GM23338 (cell line): ENCODE results near the gene ADGRB3. TPM values are rescaled to one million over a fixed set of nuclear protein-coding genes. Genes with fewer than 3 reads are reported as not detected.

Experiments used
- ATAC-seq: fragments of 200-7000 bp; cut with Tn5 transposase; 3 replicates; pipeline ENCODE4 v1.9.1; 2020
- DNase-seq: peaks from one replicate; pipeline ENCODE4 v3.0.0-alpha.2; 2015; ENCODE audit warnings: low spot score
- H2AFZ ChIP-seq: fragments of 200-600 bp; sonication (generic); 2 replicates; pipeline ENCODE4 v1.8.0; 2016; ENCODE audit warnings: antibody characterized with exemption, mild to moderate bottlenecking, moderate library complexity
- H3F3A ChIP-seq: fragments of 200-600 bp; sonication (generic); replicated peaks from 2 replicates; pipeline ENCODE4 v1.8.0; 2017; ENCODE audit warnings: antibody characterized with exemption, mixed run types, low read depth
- H3K27ac ChIP-seq: fragments of 200-600 bp; sonication (generic); 2 replicates; pipeline ENCODE4 v1.6.1; 2016; ENCODE audit warnings: low read depth
- H3K27me3 ChIP-seq: fragments of 200-600 bp; sonication (generic); 2 replicates; pipeline ENCODE4 v1.8.0; 2016; ENCODE audit warnings: mild to moderate bottlenecking, mixed run types, moderate library complexity; ENCODE audit not compliant: insufficient read depth
- H3K36me3 ChIP-seq: fragments of 200-600 bp; sonication (generic); 2 replicates; pipeline ENCODE4 v1.8.0; 2016; ENCODE audit warnings: mild to moderate bottlenecking; ENCODE audit not compliant: insufficient read depth
- H3K4me1 ChIP-seq: fragments of 200-600 bp; sonication (generic); 2 replicates; pipeline ENCODE4 v1.8.0; 2016; ENCODE audit warnings: mild to moderate bottlenecking, moderate library complexity; ENCODE audit not compliant: insufficient read depth
- H3K4me2 ChIP-seq: fragments of 200-600 bp; sonication (generic); 2 replicates; pipeline ENCODE4 v1.7.1; 2017; ENCODE audit warnings: mixed run types
- H3K4me3 ChIP-seq: fragments of 200-600 bp; sonication (generic); 2 replicates; pipeline ENCODE4 v1.6.1; 2016; ENCODE audit warnings: mixed run types
- H3K79me2 ChIP-seq: fragments of 200-600 bp; sonication (generic); replicated peaks from 2 replicates; pipeline ENCODE4 v1.8.0; 2017; ENCODE audit warnings: mild to moderate bottlenecking; ENCODE audit not compliant: insufficient read depth
- H3K9me2 ChIP-seq: fragments of 200-600 bp; sonication (generic); 2 replicates; pipeline ENCODE4 v1.8.0; 2017; ENCODE audit not compliant: insufficient read depth
- H4K20me1 ChIP-seq: fragments of 200-600 bp; sonication (generic); replicated peaks from 2 replicates; pipeline ENCODE4 v1.8.0; 2017; ENCODE audit warnings: mild to moderate bottlenecking; ENCODE audit not compliant: insufficient read depth
- H3K27ac Mint-ChIP-seq: 2 replicates; pipeline ENCODE4 v1.8.0; 2020; ENCODE audit warnings: inconsistent platforms, mild to moderate bottlenecking, moderate library complexity, mixed read lengths
- H3K27me3 Mint-ChIP-seq: 3 replicates; pipeline ENCODE4 v1.8.0; 2022; ENCODE audit warnings: low read depth, mild to moderate bottlenecking, moderate library complexity, mixed read lengths, inconsistent platforms; ENCODE audit not compliant: insufficient read depth, poor library complexity
- H3K36me3 Mint-ChIP-seq: 3 replicates; pipeline ENCODE4 v1.8.0; 2021; ENCODE audit warnings: low read depth, mild to moderate bottlenecking, inconsistent platforms, moderate library complexity, mixed read lengths
- H3K4me1 Mint-ChIP-seq: 3 replicates; pipeline ENCODE4 v1.8.0; 2020; ENCODE audit warnings: mild to moderate bottlenecking, inconsistent platforms, mixed read lengths
- H3K4me3 Mint-ChIP-seq: 3 replicates; pipeline ENCODE4 v1.8.0; 2021; ENCODE audit warnings: moderate library complexity, mild to moderate bottlenecking, inconsistent platforms, mixed read lengths
- H3K9me3 Mint-ChIP-seq: 3 replicates; pipeline ENCODE4 v1.8.0; 2020; ENCODE audit warnings: moderate library complexity, mild to moderate bottlenecking, inconsistent platforms, mixed read lengths
- CREB1 ChIP-seq: fragments of 250-450 bp; sonication (Bioruptor Pico); IDR thresholded peaks from 2 replicates; pipeline ENCODE4 v1.5.0; 2020; ENCODE audit warnings: low read depth, mild to moderate bottlenecking, moderate library complexity
- CTCF ChIP-seq, 2 experiments: fragments of 200-600 bp in 1 of 2; sonication (generic) in 1 of 2; conservative IDR thresholded peaks; 2 replicates each; pipeline versions ENCODE4 v1.5.1 to v1.6.1; 2016 to 2017; ENCODE audit warnings: antibody characterized with exemption in 2 of 2, low read depth in 2 of 2, mild to moderate bottlenecking in 2 of 2, moderate library complexity in 1 of 2
- JUNB ChIP-seq: IDR thresholded peaks from one replicate; pipeline ENCODE4 v1.6.1; 2016; ENCODE audit warnings: antibody characterized with exemption; ENCODE audit not compliant: unreplicated experiment
- NANOG ChIP-seq: IDR thresholded peaks from 2 replicates; pipeline ENCODE4 v1.6.1; 2016; ENCODE audit warnings: antibody characterized with exemption, borderline replicate concordance
- REST ChIP-seq: IDR thresholded peaks from one replicate; pipeline ENCODE4 v1.6.1; 2018; ENCODE audit warnings: antibody characterized with exemption; ENCODE audit not compliant: unreplicated experiment
- ZNF114 ChIP-seq: fragments of 250-450 bp; sonication (Bioruptor Pico); IDR thresholded peaks from 2 replicates; pipeline ENCODE4 v1.5.0; 2020; ENCODE audit warnings: mild to moderate bottlenecking, moderate library complexity
- ZNF331 ChIP-seq: fragments of 250-450 bp; sonication (Bioruptor Pico); IDR thresholded peaks from 2 replicates; pipeline ENCODE4 v1.5.0; 2020; ENCODE audit warnings: low read depth, mild to moderate bottlenecking, moderate library complexity
- polyA plus RNA-seq: library from polyadenylated mRNA; unstranded; fragments of >200 nt; fragmentation: Nextera tagmentation; extraction: Ambion mirVana; gene quantifications from 2 replicates; pipeline ENCODE4 v1.2.1, GENCODE V29; 2016
- total RNA-seq: library from RNA; depleted of rRNA; stranded (reverse); fragments of >200 nt; shearing (Covaris generic); gene quantifications from 2 replicates; pipeline ENCODE4 v1.2.3, GENCODE V29; 2014
- TF ChIP-seq, protein P1 (sequence below): fragments of 250-450 bp; sonication (Bioruptor Pico); IDR thresholded peaks from 2 replicates; pipeline ENCODE4 v1.5.0; 2020; ENCODE audit warnings: mild to moderate bottlenecking, moderate library complexity

The ADGRB3 gene
- total and polyA plus RNA-seq, 2 experiments from 2014 or later = 0.92 to 4.0 TPM

- no peak overlapping the region for H3K27ac Mint-ChIP-seq
- Histone ChIP-seq H3K36me3 (no peaks in the 10 kb centered on the region), H3K4me1 (no peaks in the 10 kb centered on the region), H3K9me2 (no peaks in the 10 kb centered on the region), H3K4me3 (no peak overlapping the region), H3K4me2 (no peak overlapping the region), H3K79me2 (no peaks in the 10 kb centered on the region), H3K27me3 (no peaks in the 10 kb centered on the region), H2AFZ (no peak overlapping the region), H3F3A (no peaks in the 10 kb centered on the region), H4K20me1 (no peaks in the 10 kb centered on the region), H3K27ac (no peak overlapping the region)
- H3K27me3 Mint-ChIP-seq = no peaks in the 10 kb centered on the region
- H3K4me1 Mint-ChIP-seq = peaks cover 3% of the 10 kb centered on the region; the same call in 1 of the 3 replicates
- no peak for TF ChIP-seq JUNB
- no peak for TF ChIP-seq REST
- TF ChIP-seq CREB1 = no peak
- no peak for TF ChIP-seq ZNF114 (CRISPR knock-in tag)
- TF ChIP-seq, protein P1, sequence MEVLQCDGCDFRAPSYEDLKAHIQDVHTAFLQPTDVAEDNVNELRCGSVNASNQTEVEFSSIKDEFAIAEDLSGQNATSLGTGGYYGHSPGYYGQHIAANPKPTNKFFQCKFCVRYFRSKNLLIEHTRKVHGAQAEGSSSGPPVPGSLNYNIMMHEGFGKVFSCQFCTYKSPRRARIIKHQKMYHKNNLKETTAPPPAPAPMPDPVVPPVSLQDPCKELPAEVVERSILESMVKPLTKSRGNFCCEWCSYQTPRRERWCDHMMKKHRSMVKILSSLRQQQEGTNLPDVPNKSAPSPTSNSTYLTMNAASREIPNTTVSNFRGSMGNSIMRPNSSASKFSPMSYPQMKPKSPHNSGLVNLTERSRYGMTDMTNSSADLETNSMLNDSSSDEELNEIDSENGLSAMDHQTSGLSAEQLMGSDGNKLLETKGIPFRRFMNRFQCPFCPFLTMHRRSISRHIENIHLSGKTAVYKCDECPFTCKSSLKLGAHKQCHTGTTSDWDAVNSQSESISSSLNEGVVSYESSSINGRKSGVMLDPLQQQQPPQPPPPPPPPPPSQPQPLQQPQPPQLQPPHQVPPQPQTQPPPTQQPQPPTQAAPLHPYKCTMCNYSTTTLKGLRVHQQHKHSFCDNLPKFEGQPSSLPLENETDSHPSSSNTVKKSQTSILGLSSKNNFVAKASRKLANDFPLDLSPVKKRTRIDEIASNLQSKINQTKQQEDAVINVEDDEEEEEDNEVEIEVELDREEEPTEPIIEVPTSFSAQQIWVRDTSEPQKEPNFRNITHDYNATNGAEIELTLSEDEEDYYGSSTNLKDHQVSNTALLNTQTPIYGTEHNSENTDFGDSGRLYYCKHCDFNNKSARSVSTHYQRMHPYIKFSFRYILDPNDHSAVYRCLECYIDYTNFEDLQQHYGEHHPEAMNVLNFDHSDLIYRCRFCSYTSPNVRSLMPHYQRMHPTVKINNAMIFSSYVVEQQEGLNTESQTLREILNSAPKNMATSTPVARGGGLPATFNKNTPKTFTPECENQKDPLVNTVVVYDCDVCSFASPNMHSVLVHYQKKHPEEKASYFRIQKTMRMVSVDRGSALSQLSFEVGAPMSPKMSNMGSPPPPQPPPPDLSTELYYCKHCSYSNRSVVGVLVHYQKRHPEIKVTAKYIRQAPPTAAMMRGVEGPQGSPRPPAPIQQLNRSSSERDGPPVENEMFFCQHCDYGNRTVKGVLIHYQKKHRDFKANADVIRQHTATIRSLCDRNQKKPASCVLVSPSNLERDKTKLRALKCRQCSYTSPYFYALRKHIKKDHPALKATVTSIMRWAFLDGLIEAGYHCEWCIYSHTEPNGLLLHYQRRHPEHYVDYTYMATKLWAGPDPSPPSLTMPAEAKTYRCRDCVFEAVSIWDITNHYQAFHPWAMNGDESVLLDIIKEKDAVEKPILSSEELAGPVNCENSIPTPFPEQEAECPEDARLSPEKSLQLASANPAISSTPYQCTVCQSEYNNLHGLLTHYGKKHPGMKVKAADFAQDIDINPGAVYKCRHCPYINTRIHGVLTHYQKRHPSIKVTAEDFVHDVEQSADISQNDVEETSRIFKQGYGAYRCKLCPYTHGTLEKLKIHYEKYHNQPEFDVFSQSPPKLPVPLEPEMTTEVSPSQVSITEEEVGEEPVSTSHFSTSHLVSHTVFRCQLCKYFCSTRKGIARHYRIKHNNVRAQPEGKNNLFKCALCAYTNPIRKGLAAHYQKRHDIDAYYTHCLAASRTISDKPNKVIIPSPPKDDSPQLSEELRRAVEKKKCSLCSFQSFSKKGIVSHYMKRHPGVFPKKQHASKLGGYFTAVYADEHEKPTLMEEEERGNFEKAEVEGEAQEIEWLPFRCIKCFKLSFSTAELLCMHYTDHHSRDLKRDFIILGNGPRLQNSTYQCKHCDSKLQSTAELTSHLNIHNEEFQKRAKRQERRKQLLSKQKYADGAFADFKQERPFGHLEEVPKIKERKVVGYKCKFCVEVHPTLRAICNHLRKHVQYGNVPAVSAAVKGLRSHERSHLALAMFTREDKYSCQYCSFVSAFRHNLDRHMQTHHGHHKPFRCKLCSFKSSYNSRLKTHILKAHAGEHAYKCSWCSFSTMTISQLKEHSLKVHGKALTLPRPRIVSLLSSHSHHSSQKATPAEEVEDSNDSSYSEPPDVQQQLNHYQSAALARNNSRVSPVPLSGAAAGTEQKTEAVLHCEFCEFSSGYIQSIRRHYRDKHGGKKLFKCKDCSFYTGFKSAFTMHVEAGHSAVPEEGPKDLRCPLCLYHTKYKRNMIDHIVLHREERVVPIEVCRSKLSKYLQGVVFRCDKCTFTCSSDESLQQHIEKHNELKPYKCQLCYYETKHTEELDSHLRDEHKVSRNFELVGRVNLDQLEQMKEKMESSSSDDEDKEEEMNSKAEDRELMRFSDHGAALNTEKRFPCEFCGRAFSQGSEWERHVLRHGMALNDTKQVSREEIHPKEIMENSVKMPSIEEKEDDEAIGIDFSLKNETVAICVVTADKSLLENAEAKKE = no peak
- TF ChIP-seq NANOG = no peak
- peak; percentile 59 to 67 for TF ChIP-seq CTCF (conservative IDR thresholded peaks at IDR 0.05; ENCODE audit: low read depth in 2 of 2)
- no peak for TF ChIP-seq ZNF331 (CRISPR knock-in tag)
- DNase-seq = peak; percentile 41
- no peak overlapping the region for H3K4me3 Mint-ChIP-seq
- ATAC-seq = no peak
- no peaks in the 10 kb centered on the region for H3K9me3 Mint-ChIP-seq
- H3K36me3 Mint-ChIP-seq = no peaks in the 10 kb centered on the region
Observed at GRCh38 chr6:68976260-68976659, 341.2 kb downstream of the ADGRB3 start.
